GM19395 (cell line): Measurements from ENCODE around the gene FXYD7.
"Not testable (repeated sequence)": the region's sequence is repeated elsewhere in the genome, so short reads cannot be mapped to it uniquely, and the experiment has no call there.

ENCODE experiments used
- ATAC-seq: cut with Tn5 transposase; IDR thresholded peaks from one replicate; pipeline ENCODE4 v1.9.1; 2021; ENCODE audit warnings: mild to moderate bottlenecking, moderate library complexity; ENCODE audit not compliant: unreplicated experiment

FXYD7 gene, protein sequence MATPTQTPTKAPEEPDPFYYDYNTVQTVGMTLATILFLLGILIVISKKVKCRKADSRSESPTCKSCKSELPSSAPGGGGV

DNA sequence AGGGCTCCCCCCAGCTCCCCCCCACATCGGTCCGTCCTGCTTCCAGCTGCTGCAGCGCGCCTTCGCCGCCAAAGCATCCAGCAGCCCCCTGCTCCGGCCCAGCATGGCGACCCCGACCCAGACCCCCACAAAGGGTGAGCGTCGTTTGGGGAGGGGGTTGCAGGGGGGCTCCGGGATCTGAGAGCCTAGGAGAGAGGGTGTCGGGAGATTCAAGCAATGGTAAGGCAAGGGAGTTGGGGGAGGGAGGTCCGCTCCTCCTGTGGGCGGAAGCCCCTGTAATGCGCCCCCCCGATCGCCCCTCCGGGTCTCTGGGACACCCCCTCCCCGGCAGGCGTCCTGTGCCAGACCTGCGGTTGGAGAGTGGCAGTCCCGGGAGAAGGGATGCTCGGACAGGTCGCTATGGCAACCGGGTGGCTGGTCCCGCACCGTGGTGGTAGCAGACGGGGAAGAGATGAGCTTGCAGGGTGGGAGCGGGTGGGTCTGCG lies at the start of gene FXYD7:
Gene FXYD7, plus strand, starts transcription at position 25 of the 485 bp plus-strand sequence. Its CDS starts 79 bp downstream, at position 104.
- no peak for ATAC-seq

- no peak for ATAC-seq
Observed at GRCh38 chr19:35093430-35093829, 49.6 kb upstream of the FXYD7 start.

- no peak for ATAC-seq
Observed at GRCh38 chr19:35093941-35094647, 49.0 kb upstream of the FXYD7 start.

GRCh38 chr19:35094656-35095055 lies 48.4 kb upstream of the FXYD7 start:
- ATAC-seq, result no peak

GRCh38 chr19:35095667-35096368 lies 47.2 kb upstream of the FXYD7 start:
- ATAC-seq, result no peak

DNA sequence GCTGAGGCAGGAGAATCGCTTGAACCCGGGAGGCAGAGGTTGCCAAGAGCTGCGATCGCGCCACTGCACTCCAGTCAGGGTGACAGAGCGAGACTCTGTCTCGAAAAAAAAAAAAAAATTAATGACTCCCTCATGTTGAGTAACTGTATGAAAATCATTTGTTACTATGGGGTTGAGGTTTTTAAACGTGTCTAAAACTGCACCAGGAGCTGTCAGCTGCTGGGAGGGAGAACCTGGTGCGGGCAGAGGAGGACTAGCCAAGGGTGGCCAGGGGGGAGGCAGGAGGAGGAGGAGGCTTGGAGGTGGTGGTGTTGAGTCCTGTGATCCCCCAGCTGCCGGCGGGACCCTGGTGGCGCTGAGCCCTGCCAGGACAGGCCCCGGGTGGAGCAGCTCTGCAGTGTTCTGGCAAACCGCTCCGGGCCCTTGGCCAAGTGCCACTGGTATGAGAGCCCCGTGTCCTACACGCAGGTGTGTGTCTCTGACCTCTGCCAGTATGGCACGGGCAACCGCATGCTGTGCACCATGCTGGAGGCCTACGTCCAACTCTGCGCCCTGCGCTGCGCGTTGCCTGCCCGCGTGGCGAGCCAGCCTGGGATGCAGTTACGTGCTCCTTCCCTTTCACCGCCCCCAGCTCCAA lies 44.5 kb upstream of the FXYD7 start:
- no peak for ATAC-seq

- ATAC-seq, result no peak
Observed at GRCh38 chr19:35099155-35099896, 43.7 kb upstream of the FXYD7 start.

DNA sequence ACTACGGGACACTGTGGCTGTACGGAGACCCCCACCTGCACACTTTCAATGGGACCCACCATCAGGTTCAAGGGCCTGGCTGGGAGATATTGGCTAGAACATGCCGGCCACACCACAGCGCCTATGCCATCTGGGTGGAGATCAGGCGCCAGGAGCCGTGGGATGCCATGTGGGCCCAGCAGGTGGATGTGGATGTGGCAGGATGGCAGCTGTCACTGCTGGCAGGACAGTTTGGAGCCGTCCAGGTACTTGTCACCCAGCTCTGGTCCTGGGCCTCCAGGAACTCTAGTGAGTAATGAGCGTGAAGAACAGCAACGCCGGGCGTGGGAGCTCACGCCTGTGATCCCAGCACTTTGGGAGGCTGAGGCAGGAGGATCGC lies 43.2 kb upstream of the FXYD7 start:
- ATAC-seq, result no peak

DNA sequence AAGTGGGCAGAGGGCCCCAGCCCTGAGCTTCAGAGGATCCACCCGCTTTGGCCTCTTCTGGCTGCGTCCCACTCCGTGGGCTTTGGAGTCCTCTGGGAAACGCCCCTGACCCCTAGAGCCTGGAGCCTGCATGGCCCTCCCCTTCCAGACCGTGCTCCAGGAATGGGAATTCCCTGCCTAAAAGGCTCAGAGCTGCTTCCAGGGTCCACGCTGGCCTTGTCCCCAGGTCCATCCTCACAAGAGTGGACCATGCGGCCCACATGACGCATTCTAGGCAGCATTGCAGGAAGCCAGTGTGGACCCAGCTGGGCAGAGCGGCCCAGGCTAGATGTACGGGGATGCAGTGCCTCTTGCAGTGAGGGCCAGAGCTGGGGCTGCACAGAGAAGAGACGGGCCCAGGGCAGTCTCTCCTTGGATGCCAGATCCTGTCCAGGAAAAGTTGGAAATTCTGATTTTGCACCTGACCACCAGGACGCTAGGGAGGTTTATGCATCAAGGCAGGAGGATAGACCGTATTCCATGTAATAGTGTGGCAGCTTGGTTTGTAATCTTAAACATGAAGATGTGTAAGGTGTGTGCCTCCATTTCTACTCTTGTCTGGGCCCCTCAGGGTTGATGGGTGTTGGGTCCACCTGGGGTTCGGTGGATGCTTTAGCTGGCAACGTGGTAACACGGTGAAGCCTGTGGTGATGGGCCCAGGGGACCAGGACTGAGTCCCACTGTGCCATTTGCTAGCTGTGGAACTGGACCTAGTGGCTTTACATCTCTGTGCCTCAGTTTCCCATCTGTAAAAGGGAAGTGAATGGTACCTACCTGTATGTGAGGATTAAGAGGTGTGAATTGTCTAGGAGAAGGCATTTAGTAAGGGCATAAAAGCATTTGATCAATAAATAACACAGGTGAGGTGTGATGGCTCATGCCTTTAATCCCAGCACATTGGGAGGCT lies 42.2 kb upstream of the FXYD7 start:
- no peak for ATAC-seq

GRCh38 chr19:35101949-35102348 lies 41.1 kb upstream of the FXYD7 start:
- not testable (repeated sequence) for ATAC-seq

DNA sequence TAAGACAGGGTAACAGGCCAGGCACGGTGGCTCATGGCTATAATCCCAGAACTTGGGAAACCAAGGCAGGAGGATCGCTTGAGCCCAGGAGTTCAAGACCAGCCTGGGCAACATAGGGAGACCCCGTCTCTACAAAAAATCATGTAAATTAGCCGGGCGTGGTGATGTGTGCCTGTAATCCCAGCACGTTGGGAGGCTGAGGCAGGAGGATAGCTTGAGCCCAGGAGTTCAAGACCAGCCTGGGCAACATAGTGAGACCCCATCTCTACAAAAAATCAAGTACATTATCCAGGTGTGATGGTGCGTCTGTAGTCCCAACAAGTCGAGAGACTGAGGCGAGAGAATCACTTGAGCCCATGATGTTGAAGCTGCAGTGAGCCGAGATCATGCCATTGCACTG lies 39.4 kb upstream of the FXYD7 start:
- not testable (repeated sequence) for ATAC-seq

DNA sequence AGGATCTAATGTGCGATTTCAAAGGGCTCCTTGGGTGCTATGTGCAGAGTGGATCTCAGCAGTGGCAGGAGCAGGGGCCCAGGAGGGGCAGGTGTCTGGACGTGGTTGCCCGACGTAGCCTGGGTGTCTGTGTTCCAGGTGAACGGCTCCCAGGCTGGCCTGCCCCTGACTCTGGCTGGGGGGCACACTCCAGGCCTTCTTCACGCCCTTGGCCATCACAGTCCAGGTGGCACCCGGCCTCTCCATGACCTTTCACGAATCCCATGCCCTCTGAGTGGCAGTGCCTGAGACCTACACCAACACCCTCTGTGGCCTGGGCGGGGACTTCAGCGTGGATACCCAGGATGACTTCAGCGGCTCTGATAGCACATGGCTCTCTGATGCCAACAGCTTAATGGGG lies 38.7 kb upstream of the FXYD7 start:
- no peak for ATAC-seq

DNA sequence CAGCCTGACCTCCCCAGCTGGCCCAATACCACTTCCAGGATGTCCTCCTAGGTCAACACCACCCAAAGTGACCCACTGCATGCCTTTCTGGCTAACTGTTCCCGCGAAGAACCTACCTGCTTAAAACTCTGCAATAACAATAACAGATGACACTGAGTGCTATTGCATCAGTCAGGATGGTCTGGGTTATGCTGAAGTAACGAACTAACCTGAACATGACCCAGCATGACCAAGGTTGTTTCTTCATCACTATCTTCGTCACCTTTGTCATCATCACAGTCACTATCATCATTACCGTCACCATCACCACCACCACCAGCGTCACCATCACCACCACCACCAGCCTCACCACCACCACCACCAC lies 38.0 kb upstream of the FXYD7 start:
- no peak for ATAC-seq

DNA sequence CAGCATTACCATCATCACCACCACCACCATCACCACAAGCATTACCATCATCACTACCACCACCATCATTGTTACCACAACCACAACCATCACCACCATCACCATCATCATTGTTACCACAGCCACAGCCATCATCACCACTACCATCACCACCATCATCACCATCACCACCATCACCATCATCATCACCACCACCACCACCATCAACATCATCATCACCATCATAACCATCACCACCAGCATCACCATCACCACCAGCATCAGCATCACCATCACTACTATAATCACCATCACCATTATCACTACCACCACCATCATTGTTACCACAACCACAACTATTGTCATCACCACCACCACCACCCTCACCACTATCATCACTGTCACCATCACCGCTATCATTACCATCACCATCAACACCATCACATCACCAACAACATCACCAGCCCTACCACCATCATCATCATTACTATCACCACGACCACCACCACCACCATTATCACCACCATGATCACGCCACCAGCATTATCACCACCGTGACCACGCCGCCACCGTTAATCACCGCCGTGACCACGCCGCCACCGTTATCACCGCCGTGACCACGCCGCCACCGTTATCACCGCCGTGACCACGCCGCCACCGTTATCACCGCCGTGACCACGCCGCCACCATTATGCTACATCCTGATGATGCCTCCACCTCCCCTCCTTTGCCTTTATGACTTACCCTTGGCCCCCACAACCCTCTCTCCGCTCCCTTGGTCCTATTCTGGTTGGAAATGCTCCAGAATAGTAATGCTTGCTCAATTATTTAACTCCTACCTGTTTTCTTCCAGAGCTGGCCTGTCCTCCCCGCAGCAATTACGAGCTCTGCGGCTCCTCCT lies 37.4 kb upstream of the FXYD7 start:
- ATAC-seq, result no peak

DNA sequence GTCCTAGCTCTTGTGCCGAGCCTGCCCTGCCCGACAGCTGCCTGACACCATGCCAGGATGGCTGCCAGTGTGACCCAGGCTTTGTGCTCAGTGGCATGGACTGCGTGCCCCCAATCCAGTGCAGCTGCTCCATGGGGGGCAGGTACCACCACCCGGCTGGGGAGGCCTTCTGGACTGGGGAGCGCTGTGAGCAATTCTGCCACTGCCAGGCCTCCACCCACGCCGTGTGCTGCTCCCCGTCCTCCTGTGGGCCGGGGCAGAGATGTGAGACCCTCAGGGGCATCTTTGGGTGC lies 36.8 kb upstream of the FXYD7 start:
- ATAC-seq, result no peak

DNA sequence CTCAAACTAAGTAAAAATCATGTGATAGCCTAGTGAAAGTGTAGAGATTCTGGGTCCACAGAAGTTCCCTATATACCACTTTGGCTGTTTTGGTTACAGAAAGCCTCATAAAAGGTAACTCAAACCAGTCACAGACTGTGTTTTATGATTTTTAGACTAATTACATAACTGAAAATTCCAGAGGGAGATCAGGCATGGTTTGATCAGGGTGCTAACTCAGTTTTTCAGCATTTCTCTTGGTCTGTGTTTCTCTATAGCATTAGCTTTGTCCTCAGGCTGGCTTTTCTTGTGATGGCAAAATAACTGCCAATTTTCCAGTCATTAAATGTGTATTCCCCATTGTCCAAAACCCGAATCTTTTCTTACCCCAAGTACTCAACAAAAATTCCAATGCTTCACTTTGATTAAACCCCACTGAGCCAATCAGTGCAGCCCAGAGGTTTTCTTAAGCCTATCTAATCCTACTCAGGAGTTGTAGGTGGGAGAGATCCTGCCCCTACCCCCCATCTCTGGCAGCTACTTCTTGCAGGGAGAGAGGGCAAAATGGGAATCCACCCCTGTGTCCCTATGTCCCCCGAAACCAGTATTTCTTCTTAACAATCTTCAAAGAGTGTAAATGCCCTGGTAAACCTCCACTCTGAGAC lies 36.0 kb upstream of the FXYD7 start:
- no peak for ATAC-seq

GRCh38 chr19:35107545-35107944 lies 35.5 kb upstream of the FXYD7 start:
- no peak for ATAC-seq

DNA sequence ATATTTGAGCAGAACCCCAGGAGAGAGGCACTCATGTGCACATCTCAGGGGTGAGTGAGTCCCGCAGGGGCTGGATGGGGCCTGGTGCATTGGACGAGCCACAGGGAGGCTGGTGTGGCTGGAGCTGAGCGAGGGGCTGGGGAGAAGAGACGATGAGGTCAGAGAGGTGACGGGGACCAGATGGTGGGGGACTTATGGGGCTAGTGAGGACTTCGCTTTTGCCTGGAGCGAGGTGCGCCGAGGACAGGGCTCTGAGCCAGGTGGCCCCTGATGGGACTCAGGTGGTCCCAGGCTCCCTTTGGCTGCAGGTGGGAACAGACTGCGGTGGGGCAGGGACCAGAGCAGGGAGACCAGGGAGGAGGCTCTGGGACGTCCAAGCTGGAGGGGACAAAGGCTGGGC lies 34.3 kb upstream of the FXYD7 start:
- ATAC-seq, result no peak
